ENCODE data around the gene ZNF224. TPM values are rescaled to one million over a fixed set of nuclear protein-coding genes. Genes with fewer than 3 reads are reported as not detected.

ZNF224 gene
- total and polyA plus RNA-seq, 2 of the 13 experiments (the other 11 are each of a cell fraction or from before 2014, with no cell fraction given), result 13.0 to 16.1 TPM

DNA sequence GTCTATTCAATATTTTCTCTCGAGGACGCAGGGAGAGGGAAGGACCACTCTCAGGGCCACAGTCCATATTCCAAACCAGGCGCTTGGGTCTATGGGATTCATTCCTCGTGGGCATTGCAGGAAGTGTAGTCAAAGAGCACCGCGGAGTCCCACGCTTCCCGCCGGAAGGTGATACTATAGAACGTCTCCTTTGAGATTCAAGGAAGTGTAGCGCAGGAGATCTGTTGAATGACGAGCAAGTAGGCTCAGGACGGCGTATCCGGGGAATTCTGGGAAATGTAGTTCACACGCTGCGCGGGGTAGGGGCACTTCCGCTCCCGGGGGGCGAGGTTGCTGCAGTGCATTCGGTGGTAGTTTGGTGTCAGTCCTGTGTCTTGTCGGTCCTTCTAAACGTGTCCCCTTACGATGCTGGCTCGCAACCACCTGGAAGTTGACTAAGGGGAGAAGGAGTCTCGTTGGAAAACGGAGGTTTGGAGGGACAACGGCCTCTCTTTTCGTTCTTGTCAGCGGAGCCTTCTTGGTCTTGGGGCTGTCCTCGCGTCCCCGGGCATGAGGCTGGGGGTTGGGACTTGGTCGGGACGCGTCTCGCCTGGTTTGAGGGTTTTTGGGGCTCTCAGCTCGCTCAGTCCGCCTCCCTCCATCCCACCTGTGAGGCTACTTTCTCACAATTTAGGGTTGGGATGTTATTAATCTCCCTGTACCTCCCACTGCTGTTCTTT, 22.2 kb upstream of the ZNF224 start, which contains the start of gene ZNF284 (continued):
- TF ChIP-seq, protein P1, sequence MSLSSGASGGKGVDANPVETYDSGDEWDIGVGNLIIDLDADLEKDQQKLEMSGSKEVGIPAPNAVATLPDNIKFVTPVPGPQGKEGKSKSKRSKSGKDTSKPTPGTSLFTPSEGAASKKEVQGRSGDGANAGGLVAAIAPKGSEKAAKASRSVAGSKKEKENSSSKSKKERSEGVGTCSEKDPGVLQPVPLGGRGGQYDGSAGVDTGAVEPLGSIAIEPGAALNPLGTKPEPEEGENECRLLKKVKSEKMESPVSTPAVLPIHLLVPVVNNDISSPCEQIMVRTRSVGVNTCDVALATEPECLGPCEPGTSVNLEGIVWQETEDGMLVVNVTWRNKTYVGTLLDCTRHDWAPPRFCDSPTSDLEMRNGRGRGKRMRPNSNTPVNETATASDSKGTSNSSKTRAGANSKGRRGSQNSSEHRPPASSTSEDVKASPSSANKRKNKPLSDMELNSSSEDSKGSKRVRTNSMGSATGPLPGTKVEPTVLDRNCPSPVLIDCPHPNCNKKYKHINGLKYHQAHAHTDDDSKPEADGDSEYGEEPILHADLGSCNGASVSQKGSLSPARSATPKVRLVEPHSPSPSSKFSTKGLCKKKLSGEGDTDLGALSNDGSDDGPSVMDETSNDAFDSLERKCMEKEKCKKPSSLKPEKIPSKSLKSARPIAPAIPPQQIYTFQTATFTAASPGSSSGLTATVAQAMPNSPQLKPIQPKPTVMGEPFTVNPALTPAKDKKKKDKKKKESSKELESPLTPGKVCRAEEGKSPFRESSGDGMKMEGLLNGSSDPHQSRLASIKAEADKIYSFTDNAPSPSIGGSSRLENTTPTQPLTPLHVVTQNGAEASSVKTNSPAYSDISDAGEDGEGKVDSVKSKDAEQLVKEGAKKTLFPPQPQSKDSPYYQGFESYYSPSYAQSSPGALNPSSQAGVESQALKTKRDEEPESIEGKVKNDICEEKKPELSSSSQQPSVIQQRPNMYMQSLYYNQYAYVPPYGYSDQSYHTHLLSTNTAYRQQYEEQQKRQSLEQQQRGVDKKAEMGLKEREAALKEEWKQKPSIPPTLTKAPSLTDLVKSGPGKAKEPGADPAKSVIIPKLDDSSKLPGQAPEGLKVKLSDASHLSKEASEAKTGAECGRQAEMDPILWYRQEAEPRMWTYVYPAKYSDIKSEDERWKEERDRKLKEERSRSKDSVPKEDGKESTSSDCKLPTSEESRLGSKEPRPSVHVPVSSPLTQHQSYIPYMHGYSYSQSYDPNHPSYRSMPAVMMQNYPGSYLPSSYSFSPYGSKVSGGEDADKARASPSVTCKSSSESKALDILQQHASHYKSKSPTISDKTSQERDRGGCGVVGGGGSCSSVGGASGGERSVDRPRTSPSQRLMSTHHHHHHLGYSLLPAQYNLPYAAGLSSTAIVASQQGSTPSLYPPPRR (CRISPR knock-in tag; IDR thresholded peaks at IDR 0.05; ENCODE audit: borderline replicate concordance), result no peak
- TF ChIP-seq ZNF432 (CRISPR knock-in tag; IDR thresholded peaks at IDR 0.05; ENCODE audit: borderline replicate concordance) (no peak), ZFP82 (CRISPR knock-in tag; IDR thresholded peaks at IDR 0.05; ENCODE audit: borderline replicate concordance) (no peak), EEA1 (CRISPR knock-in tag; IDR thresholded peaks at IDR 0.05; ENCODE audit: borderline replicate concordance) (no peak), ZZZ3 (CRISPR knock-in tag; IDR thresholded peaks at IDR 0.05; ENCODE audit: borderline replicate concordance) (no peak), GFI1 (CRISPR knock-in tag; IDR thresholded peaks at IDR 0.05; ENCODE audit: borderline replicate concordance) (no peak), PRDM4 (CRISPR knock-in tag; IDR thresholded peaks at IDR 0.05; ENCODE audit: borderline replicate concordance) (no peak), ZNF816 (CRISPR knock-in tag; IDR thresholded peaks at IDR 0.05; ENCODE audit: borderline replicate concordance) (no peak), ZFP62 (CRISPR knock-in tag; IDR thresholded peaks at IDR 0.05) (no peak)
- TF ChIP-seq, protein P2, sequence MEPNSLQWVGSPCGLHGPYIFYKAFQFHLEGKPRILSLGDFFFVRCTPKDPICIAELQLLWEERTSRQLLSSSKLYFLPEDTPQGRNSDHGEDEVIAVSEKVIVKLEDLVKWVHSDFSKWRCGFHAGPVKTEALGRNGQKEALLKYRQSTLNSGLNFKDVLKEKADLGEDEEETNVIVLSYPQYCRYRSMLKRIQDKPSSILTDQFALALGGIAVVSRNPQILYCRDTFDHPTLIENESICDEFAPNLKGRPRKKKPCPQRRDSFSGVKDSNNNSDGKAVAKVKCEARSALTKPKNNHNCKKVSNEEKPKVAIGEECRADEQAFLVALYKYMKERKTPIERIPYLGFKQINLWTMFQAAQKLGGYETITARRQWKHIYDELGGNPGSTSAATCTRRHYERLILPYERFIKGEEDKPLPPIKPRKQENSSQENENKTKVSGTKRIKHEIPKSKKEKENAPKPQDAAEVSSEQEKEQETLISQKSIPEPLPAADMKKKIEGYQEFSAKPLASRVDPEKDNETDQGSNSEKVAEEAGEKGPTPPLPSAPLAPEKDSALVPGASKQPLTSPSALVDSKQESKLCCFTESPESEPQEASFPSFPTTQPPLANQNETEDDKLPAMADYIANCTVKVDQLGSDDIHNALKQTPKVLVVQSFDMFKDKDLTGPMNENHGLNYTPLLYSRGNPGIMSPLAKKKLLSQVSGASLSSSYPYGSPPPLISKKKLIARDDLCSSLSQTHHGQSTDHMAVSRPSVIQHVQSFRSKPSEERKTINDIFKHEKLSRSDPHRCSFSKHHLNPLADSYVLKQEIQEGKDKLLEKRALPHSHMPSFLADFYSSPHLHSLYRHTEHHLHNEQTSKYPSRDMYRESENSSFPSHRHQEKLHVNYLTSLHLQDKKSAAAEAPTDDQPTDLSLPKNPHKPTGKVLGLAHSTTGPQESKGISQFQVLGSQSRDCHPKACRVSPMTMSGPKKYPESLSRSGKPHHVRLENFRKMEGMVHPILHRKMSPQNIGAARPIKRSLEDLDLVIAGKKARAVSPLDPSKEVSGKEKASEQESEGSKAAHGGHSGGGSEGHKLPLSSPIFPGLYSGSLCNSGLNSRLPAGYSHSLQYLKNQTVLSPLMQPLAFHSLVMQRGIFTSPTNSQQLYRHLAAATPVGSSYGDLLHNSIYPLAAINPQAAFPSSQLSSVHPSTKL (CRISPR knock-in tag; IDR thresholded peaks at IDR 0.05), result peak; percentile 47
- TF ChIP-seq, protein P3, sequence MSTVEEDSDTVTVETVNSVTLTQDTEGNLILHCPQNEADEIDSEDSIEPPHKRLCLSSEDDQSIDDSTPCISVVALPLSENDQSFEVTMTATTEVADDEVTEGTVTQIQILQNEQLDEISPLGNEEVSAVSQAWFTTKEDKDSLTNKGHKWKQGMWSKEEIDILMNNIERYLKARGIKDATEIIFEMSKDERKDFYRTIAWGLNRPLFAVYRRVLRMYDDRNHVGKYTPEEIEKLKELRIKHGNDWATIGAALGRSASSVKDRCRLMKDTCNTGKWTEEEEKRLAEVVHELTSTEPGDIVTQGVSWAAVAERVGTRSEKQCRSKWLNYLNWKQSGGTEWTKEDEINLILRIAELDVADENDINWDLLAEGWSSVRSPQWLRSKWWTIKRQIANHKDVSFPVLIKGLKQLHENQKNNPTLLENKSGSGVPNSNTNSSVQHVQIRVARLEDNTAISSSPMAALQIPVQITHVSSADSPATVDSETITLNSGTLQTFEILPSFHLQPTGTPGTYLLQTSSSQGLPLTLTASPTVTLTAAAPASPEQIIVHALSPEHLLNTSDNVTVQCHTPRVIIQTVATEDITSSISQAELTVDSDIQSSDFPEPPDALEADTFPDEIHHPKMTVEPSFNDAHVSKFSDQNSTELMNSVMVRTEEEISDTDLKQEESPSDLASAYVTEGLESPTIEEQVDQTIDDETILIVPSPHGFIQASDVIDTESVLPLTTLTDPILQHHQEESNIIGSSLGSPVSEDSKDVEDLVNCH (CRISPR knock-in tag; IDR thresholded peaks at IDR 0.05), result no peak
- TF ChIP-seq, protein P4, sequence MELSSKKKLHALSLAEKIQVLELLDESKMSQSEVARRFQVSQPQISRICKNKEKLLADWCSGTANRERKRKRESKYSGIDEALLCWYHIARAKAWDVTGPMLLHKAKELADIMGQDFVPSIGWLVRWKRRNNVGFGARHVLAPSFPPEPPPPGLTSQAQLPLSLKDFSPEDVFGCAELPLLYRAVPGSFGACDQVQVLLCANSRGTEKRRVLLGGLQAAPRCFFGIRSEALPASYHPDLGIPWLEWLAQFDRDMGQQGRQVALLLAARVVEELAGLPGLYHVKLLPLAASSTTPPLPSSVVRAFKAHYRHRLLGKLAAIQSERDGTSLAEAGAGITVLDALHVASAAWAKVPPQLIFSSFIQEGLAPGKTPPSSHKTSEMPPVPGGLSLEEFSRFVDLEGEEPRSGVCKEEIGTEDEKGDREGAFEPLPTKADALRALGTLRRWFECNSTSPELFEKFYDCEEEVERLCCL (CRISPR knock-in tag; IDR thresholded peaks at IDR 0.05; ENCODE audit: borderline replicate concordance), result no peak

Measured in HepG2 (cell line).